ENCODE results near the gene GALNT13. TPM values are rescaled to one million over a fixed set of nuclear protein-coding genes. Genes with fewer than 3 reads are reported as not detected.

Gene GALNT13
- total RNA-seq, 1 donor from 2014 or later = 2.0 TPM

- FAIRE-seq = no peak
- H3K9me3 Mint-ChIP-seq (ENCODE audit: unreplicated experiment) = peaks cover 7% of the 10 kb centered on the region
- H3K36me3 ChIP-seq (ENCODE audit: insufficient read depth, low read length) = no peaks in the 10 kb centered on the region
- H3K4me1 ChIP-seq (ENCODE audit: insufficient read depth, low read length) = no peaks in the 10 kb centered on the region
- no peaks in the 10 kb centered on the region for H3K27me3 ChIP-seq (ENCODE audit: insufficient read depth, low read length)
- H3K9me3 ChIP-seq (ENCODE audit: insufficient read depth, low read depth, low read length) = no peaks in the 10 kb centered on the region
- H3K36me3 Mint-ChIP-seq (ENCODE audit: low read depth, unreplicated experiment) = no peaks in the 10 kb centered on the region
- no peaks in the 10 kb centered on the region for H4K20me1 ChIP-seq (ENCODE audit: insufficient read depth, low read length)
- H3K27ac Mint-ChIP-seq (ENCODE audit: unreplicated experiment) = no peak overlapping the region
- no peak overlapping the region for H3K4me2 ChIP-seq (ENCODE audit: low read length)
- H3K4me1 Mint-ChIP-seq (ENCODE audit: low read depth, unreplicated experiment) = no peaks in the 10 kb centered on the region
- H2AFZ ChIP-seq (ENCODE audit: low read depth, low read length) = no peak overlapping the region
- H3K4me3 ChIP-seq (ENCODE audit: insufficient read depth, low read depth, low read length) = no peak overlapping the region
- no peak overlapping the region for H3K27ac ChIP-seq (ENCODE audit: low read depth, low read length)
- H3K9ac ChIP-seq (ENCODE audit: low read length) = no peak overlapping the region
- no peak for TF ChIP-seq CTCF (IDR thresholded peaks at IDR 0.05; ENCODE audit: insufficient read depth, low read depth, low read length)
- TF ChIP-seq EZH2 (IDR thresholded peaks at IDR 0.05; ENCODE audit: insufficient read depth, low read length) = no peak
- H3K27me3 Mint-ChIP-seq (ENCODE audit: low read depth, unreplicated experiment) = no peaks in the 10 kb centered on the region
- no peak for DNase-seq (ENCODE audit: low read depth)
- H3K4me3 Mint-ChIP-seq (ENCODE audit: unreplicated experiment) = no peak overlapping the region
- no peaks in the 10 kb centered on the region for H3K79me2 ChIP-seq (ENCODE audit: insufficient read depth, low read length)
Observed at GRCh38 chr2:154182008-154182407, 310.3 kb downstream of the GALNT13 start.

GRCh38 chr2:154187948-154188347 is 316.2 kb downstream of the GALNT13 start:
- H3K27me3 ChIP-seq (ENCODE audit: insufficient read depth, low read length) = no peaks in the 10 kb centered on the region
- Mint-ChIP-seq H3K9me3 (ENCODE audit: unreplicated experiment) (peaks cover 7% of the 10 kb centered on the region), H3K27ac (ENCODE audit: unreplicated experiment) (no peak overlapping the region), H3K27me3 (ENCODE audit: low read depth, unreplicated experiment) (no peaks in the 10 kb centered on the region), H3K4me1 (ENCODE audit: low read depth, unreplicated experiment) (no peaks in the 10 kb centered on the region), H3K4me3 (ENCODE audit: unreplicated experiment) (no peak overlapping the region), H3K36me3 (ENCODE audit: low read depth, unreplicated experiment) (no peaks in the 10 kb centered on the region)
- H3K27ac ChIP-seq (ENCODE audit: low read depth, low read length) = no peak overlapping the region
- no peak overlapping the region for H3K4me2 ChIP-seq (ENCODE audit: low read length)
- no peak overlapping the region for H3K9ac ChIP-seq (ENCODE audit: low read length)
- no peak overlapping the region for H3K4me3 ChIP-seq (ENCODE audit: insufficient read depth, low read depth, low read length)
- no peaks in the 10 kb centered on the region for H3K9me3 ChIP-seq (ENCODE audit: insufficient read depth, low read depth, low read length)
- no peaks in the 10 kb centered on the region for H3K79me2 ChIP-seq (ENCODE audit: insufficient read depth, low read length)
- H4K20me1 ChIP-seq (ENCODE audit: insufficient read depth, low read length) = no peaks in the 10 kb centered on the region
- FAIRE-seq (no peak), DNase-seq (ENCODE audit: low read depth) (no peak)
- H2AFZ ChIP-seq (ENCODE audit: low read depth, low read length) = no peak overlapping the region
- TF ChIP-seq EZH2 (IDR thresholded peaks at IDR 0.05; ENCODE audit: insufficient read depth, low read length) (no peak), CTCF (IDR thresholded peaks at IDR 0.05; ENCODE audit: insufficient read depth, low read depth, low read length) (no peak)
- no peaks in the 10 kb centered on the region for H3K4me1 ChIP-seq (ENCODE audit: insufficient read depth, low read length)
- H3K36me3 ChIP-seq (ENCODE audit: insufficient read depth, low read length) = no peaks in the 10 kb centered on the region

- Mint-ChIP-seq H3K4me3 (ENCODE audit: unreplicated experiment) (no peak overlapping the region), H3K9me3 (ENCODE audit: unreplicated experiment) (peaks cover 4% of the 10 kb centered on the region), H3K4me1 (ENCODE audit: low read depth, unreplicated experiment) (peaks cover 2% of the 10 kb centered on the region), H3K27me3 (ENCODE audit: low read depth, unreplicated experiment) (no peaks in the 10 kb centered on the region), H3K36me3 (ENCODE audit: low read depth, unreplicated experiment) (no peaks in the 10 kb centered on the region), H3K27ac (ENCODE audit: unreplicated experiment) (no peak overlapping the region)
- no peak overlapping the region for H3K27ac ChIP-seq (ENCODE audit: low read depth, low read length)
- no peak overlapping the region for H3K4me3 ChIP-seq (ENCODE audit: insufficient read depth, low read depth, low read length)
- no peaks in the 10 kb centered on the region for H4K20me1 ChIP-seq (ENCODE audit: insufficient read depth, low read length)
- FAIRE-seq (no peak), DNase-seq (ENCODE audit: low read depth) (no peak)
- no peak for TF ChIP-seq CTCF (IDR thresholded peaks at IDR 0.05; ENCODE audit: insufficient read depth, low read depth, low read length)
- no peak for TF ChIP-seq EZH2 (IDR thresholded peaks at IDR 0.05; ENCODE audit: insufficient read depth, low read length)
- no peak overlapping the region for H2AFZ ChIP-seq (ENCODE audit: low read depth, low read length)
- no peaks in the 10 kb centered on the region for H3K36me3 ChIP-seq (ENCODE audit: insufficient read depth, low read length)
- H3K4me1 ChIP-seq (ENCODE audit: insufficient read depth, low read length) = no peaks in the 10 kb centered on the region
- H3K9ac ChIP-seq (ENCODE audit: low read length) = no peak overlapping the region
- H3K9me3 ChIP-seq (ENCODE audit: insufficient read depth, low read depth, low read length) = no peaks in the 10 kb centered on the region
- H3K79me2 ChIP-seq (ENCODE audit: insufficient read depth, low read length) = no peaks in the 10 kb centered on the region
- no peak overlapping the region for H3K4me2 ChIP-seq (ENCODE audit: low read length)
- H3K27me3 ChIP-seq (ENCODE audit: insufficient read depth, low read length) = no peaks in the 10 kb centered on the region
Observed at GRCh38 chr2:154189953-154190352, 318.2 kb downstream of the GALNT13 start.
